ENCODE measurements around the gene ABCA8.

DNA sequence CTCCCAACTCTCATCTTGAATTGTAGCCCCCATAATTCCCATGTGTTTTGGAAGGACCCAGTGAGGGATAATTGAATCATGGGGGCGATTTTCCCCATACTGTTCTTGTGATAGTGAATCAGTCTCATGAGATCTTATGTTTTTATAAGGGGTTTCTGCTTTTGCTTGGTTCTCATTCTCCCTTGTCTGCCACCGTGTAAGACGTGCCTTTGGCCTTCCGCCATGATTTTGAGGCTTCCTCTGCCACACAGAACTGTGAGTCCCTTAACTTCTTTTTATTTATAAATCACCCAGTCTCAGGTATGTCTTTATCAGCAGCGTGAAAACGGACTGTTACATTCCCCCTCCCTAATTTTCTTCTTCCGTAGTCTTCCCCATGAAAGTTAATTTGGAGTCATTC lies 124.0 kb downstream of the ABCA8 start:
- TF ChIP-seq GATA2 (IDR thresholded peaks at IDR 0.05; ENCODE audit: low read depth, low read length) = no peak
- no peak for TF ChIP-seq GATA3 (IDR thresholded peaks at IDR 0.05; ENCODE audit: low read depth, low read length)

Data from SH-SY5Y (cell line).